CD4-positive, alpha-beta memory T cell (primary cell): ENCODE data around the gene FRMD4A. TPM values are rescaled to one million over a fixed set of nuclear protein-coding genes. Genes with fewer than 3 reads are reported as not detected.

Source experiments
- CTCF ChIA-PET: fragments of 350-600 bp; sonication (Branson Sonifier 250); formaldehyde crosslinking; loops from one replicate; lab custom pipeline; 2021; ENCODE audit warnings: inconsistent platforms; ENCODE audit not compliant: partially characterized antibody; lab: Charles Lee
- POLR2A ChIA-PET: fragments of 350-600 bp; sonication (Branson Sonifier 250); formaldehyde crosslinking; loops from one replicate; lab custom pipeline; 2021; ENCODE audit not compliant: partially characterized antibody; lab: Charles Lee
- DNase-seq, 5 donors: peaks; one replicate each; pipeline versions ENCODE4 v3.0.0 to v3.0.0-alpha.2; 2020 to 2022; ENCODE audit warnings: mixed read lengths in 1 of 5
- H3K27ac ChIP-seq: one replicate; pipeline ENCODE4 v1.7.0; 2013; ENCODE audit warnings: low read depth, low read length
- H3K27me3 ChIP-seq: 2 replicates; pipeline ENCODE4 v1.7.0; 2013; ENCODE audit warnings: mild to moderate bottlenecking, low read length, moderate library complexity; ENCODE audit not compliant: insufficient read depth
- H3K36me3 ChIP-seq: 2 replicates; pipeline ENCODE4 v1.7.0; 2013; ENCODE audit warnings: mild to moderate bottlenecking, low read length, moderate library complexity; ENCODE audit not compliant: insufficient read depth
- H3K4me1 ChIP-seq: 2 replicates; pipeline ENCODE4 v1.7.0; 2013; ENCODE audit warnings: mild to moderate bottlenecking, low read length, moderate library complexity; ENCODE audit not compliant: insufficient read depth
- H3K4me3 ChIP-seq, 2 donors: one replicate each; pipeline ENCODE4 v1.7.0; 2013; ENCODE audit warnings: low read length in 2 of 2, mild to moderate bottlenecking in 1 of 2
- H3K9me3 ChIP-seq, 2 donors: one replicate each; pipeline ENCODE4 v1.7.0; 2013; ENCODE audit warnings: low read length in 2 of 2, control low read depth in 1 of 2; ENCODE audit not compliant: control insufficient read depth in 1 of 2
- H3K27ac Mint-ChIP-seq, 7 donors: one replicate each; pipeline ENCODE4 v1.8.0; 2020 to 2021; ENCODE audit warnings: mixed read lengths in 7 of 7, mild to moderate bottlenecking in 6 of 7, inconsistent platforms in 3 of 7, moderate library complexity in 3 of 7
- H3K27me3 Mint-ChIP-seq, 2 donors: one replicate each; pipeline ENCODE4 v1.8.0; 2020 to 2021; ENCODE audit warnings: mixed read lengths in 2 of 2
- H3K36me3 Mint-ChIP-seq, 2 donors: one replicate each; pipeline ENCODE4 v1.8.0; 2020 to 2021; ENCODE audit warnings: mixed read lengths in 2 of 2, inconsistent platforms in 1 of 2, mild to moderate bottlenecking in 1 of 2
- H3K4me1 Mint-ChIP-seq, 4 donors: one replicate each; pipeline ENCODE4 v1.8.0; 2020 to 2021; ENCODE audit warnings: mixed read lengths in 4 of 4, mild to moderate bottlenecking in 1 of 4
- H3K4me3 Mint-ChIP-seq, 8 donors: one replicate each; pipeline ENCODE4 v1.8.0; 2020 to 2021; ENCODE audit warnings: mixed read lengths in 8 of 8, mild to moderate bottlenecking in 7 of 8, moderate library complexity in 6 of 8, inconsistent platforms in 3 of 8
- H3K9me3 Mint-ChIP-seq, 8 donors: one replicate each; pipeline ENCODE4 v1.8.0; 2020 to 2021; ENCODE audit warnings: mixed read lengths in 8 of 8, mild to moderate bottlenecking in 5 of 8, inconsistent platforms in 3 of 8, moderate library complexity in 1 of 8
- intact Hi-C: fragments of 100-400 bp; cut with micrococcal nuclease; formaldehyde crosslinking; loops from one replicate; pipeline ENCODE4 v1.15.1; 2023
- polyA plus RNA-seq, 2 donors: library from polyadenylated mRNA; unstranded; fragments of 300-500 nt; fragmentation: Illumina TruSeq; gene quantifications; one replicate each; pipeline ENCODE4 v1.2.3, GENCODE V29; 2021
- total RNA-seq, 2 experiments: library from RNA; stranded (reverse); gene quantifications; one replicate each; pipeline ENCODE4 v1.2.3, GENCODE V29; 2021

The FRMD4A gene
- total and polyA plus RNA-seq, 4 experiments from 2014 or later = 0.89 to 2.4 (median 1.9) TPM; not detected in 1

DNA sequence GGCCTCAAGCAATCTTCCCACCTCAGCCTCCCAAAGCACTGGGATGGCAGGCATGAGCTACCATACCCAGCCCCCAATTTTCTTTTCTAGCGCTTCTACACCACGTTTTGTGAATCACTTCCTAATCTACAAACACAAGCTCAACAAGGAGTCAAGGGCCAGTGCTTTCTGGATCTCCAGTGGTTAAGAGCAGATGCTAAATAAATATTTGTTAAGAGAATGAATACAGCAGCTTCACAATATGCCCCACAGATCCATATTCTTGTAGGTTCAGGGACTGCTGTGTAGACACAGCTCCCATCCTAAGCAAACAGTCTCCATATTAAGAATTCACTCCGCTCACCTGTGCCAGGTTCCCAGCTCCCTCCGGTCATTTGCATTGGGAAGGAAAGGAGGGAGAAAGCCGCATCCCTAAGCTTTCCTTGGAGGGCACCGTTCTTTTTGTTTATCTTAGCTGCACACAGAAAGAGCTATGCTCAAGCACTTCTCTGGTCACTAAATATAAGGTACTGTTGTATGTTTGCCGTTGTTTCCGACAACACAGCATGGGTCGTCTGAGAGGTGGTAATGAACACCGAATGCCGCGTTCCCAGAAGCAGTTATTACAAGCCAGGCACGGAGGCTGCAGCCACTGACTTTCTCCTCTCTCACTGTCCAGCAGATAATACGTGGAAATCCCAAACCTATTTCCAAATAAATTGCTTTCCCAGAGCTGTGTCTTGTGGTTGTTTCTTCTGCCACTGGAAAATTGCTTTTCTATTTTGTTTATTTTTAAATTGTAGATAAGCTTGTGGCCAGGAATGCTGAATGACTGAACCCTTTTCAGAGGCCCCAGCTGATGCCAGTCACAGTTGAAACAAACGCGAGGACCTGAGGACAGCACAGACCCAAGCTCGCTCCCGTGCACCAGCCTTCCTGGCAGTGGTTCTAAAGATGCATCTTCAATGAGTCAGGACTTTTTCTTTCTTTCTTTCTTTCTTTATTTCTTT lies 526.9 kb downstream of the FRMD4A start:
- Mint-ChIP-seq H3K9me3 (no peaks in the 10 kb centered on the region), H3K27ac (peak overlapping the region in 1 of 7 donors; percentile 69), H3K27me3 (peaks cover 0 to 2% of the 10 kb centered on the region in 2 donors), H3K4me3 (no peak overlapping the region), H3K36me3 (no peaks in the 10 kb centered on the region), H3K4me1 (peaks cover 9 to 19% (median 10%) of the 10 kb centered on the region in 4 donors)
- no peaks in the 10 kb centered on the region for H3K27me3 ChIP-seq
- no peak overlapping the region for H3K27ac ChIP-seq
- no peaks in the 10 kb centered on the region for H3K36me3 ChIP-seq
- CTCF ChIA-PET = interaction anchor here (0.7 to 1.6 kb wide), 5 partner anchors 8 to 20 kb away, joined by 3 to 6 read pairs (median 3); no protein-coding TSS in a partner anchor
- no peak for DNase-seq
- POLR2A ChIA-PET = interaction anchor here (0.9 kb wide), 1 partner anchor 13 kb away, joined by 3 read pairs; no protein-coding TSS in a partner anchor
- H3K4me1 ChIP-seq = peaks cover 8% of the 10 kb centered on the region
- H3K4me3 ChIP-seq = no peak overlapping the region
- intact Hi-C loops = no loop called here
- H3K9me3 ChIP-seq = no peaks in the 10 kb centered on the region

DNA sequence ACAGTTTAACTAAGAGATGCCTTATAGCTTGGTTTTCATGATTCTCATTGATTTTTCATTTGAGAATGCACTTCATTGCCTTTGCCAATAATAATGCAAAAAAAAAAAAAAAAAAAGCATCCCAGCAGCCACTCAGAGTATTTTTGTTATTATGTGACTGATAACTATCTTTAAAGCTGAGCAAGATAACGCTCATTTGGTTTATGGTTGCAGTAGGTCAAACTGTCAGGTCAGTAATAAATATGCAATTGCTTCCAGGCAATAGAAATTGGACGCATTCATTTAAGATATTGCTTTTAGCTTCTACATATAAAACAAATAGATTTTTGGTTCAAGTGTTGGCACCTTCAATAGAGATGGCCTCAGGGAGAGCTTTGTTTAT lies 528.8 kb downstream of the FRMD4A start:
- Mint-ChIP-seq H3K4me3 (no peak overlapping the region), H3K4me1 (peaks cover 10 to 28% (median 11%) of the 10 kb centered on the region in 4 donors), H3K27me3 (peaks cover 0 to 2% of the 10 kb centered on the region in 2 donors), H3K27ac (peak overlapping the region in 1 of 7 donors; percentile 22), H3K36me3 (no peaks in the 10 kb centered on the region), H3K9me3 (no peaks in the 10 kb centered on the region)
- no peaks in the 10 kb centered on the region for H3K27me3 ChIP-seq
- H3K4me3 ChIP-seq = no peak overlapping the region
- H3K4me1 ChIP-seq = peaks cover 13% of the 10 kb centered on the region
- no peaks in the 10 kb centered on the region for H3K9me3 ChIP-seq
- no peak overlapping the region for H3K27ac ChIP-seq
- POLR2A ChIA-PET = interaction anchor here (0.7 kb wide), 1 partner anchor 383 kb away, joined by 3 read pairs; no protein-coding TSS in a partner anchor
- no peaks in the 10 kb centered on the region for H3K36me3 ChIP-seq
- DNase-seq = no peak
- intact Hi-C loops = no loop called here
- CTCF ChIA-PET = interaction anchor here (1.0 kb wide), 1 partner anchor 15 kb away, joined by 3 read pairs; no protein-coding TSS in a partner anchor

DNA sequence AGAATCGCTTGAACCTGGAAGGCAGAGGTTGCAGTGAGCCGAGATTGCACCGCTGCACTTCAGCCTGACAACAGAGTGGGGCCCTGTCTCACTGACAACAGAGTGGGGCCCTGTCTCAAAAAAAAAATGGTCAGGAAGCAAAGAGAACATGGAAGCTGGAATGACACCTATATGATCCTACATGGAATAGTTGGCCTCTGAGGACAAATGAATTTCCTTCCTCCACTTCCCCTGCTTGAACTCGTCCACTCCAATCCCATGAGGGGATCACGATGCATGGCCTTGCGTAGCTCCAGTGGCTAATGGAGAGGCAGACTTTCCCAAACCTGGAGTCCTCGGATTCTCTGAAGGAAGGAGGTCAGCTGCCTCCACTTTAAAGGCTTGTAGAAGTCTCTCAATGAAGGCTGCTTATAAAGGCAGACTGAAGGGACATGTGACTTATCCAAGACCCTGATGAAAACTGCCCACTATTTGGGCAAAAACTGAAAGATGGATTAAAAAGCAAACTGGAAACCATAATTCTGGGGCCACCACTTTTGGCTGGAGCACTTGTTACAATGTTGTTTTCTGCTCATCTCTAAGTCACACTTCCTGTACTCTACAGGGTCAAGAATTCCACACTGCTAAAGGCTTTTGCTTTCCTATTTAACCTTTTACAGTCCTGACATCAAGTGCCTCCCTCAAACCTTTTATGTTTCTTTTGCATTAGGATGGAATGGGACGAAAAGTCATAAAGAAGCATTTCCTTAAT lies 529.4 kb downstream of the FRMD4A start:
- no peaks in the 10 kb centered on the region for H3K9me3 ChIP-seq
- no peaks in the 10 kb centered on the region for H3K9me3 Mint-ChIP-seq
- no peaks in the 10 kb centered on the region for H3K36me3 ChIP-seq
- peaks cover 9 to 32% (median 11%) of the 10 kb centered on the region in 4 donors for H3K4me1 Mint-ChIP-seq
- peak overlapping the region in 1 of 7 donors; percentile 23 for H3K27ac Mint-ChIP-seq
- H3K27me3 ChIP-seq = no peaks in the 10 kb centered on the region
- DNase-seq = no peak
- no peak overlapping the region for H3K4me3 Mint-ChIP-seq
- ChIA-PET POLR2A (interaction anchor here (0.7 kb wide), 1 partner anchor 383 kb away, joined by 3 read pairs; no protein-coding TSS in a partner anchor), CTCF (interaction anchor here (1.0 kb wide), 1 partner anchor 14 kb away, joined by 3 read pairs; no protein-coding TSS in a partner anchor)
- H3K36me3 Mint-ChIP-seq = no peaks in the 10 kb centered on the region
- no peak overlapping the region for H3K4me3 ChIP-seq
- intact Hi-C loops = no loop called here
- peaks cover 0 to 2% of the 10 kb centered on the region in 2 donors for H3K27me3 Mint-ChIP-seq
- no peak overlapping the region for H3K27ac ChIP-seq
- peaks cover 18% of the 10 kb centered on the region for H3K4me1 ChIP-seq

DNA sequence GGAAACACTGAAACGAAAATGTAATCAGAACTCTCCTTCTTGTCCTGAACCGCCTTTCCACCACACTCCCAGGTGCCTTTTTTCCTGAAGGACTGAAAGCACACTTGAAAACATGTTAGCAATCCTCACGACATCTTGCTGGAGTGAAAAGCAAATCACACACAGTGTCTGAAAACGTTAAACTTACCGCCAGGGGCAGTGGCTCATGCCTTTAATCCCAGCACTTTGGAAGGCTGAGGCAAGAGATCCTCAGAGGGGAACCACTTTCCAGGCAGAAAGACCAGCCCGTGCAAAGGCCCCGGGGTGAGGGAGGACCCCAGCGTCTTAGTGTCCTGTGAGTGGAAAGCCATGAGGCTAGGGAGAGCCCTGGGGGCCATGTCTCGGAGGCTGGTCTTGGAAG lies 533.6 kb downstream of the FRMD4A start:
- H3K4me1 ChIP-seq = peaks cover 37% of the 10 kb centered on the region
- H3K27me3 ChIP-seq = no peaks in the 10 kb centered on the region
- intact Hi-C loops = no loop called here
- H3K27me3 Mint-ChIP-seq = no peaks in the 10 kb centered on the region
- DNase-seq = no peak
- POLR2A ChIA-PET = no interaction called here
- H3K9me3 Mint-ChIP-seq = no peaks in the 10 kb centered on the region
- CTCF ChIA-PET = no interaction called here
- no peak overlapping the region for H3K4me3 Mint-ChIP-seq
- H3K27ac Mint-ChIP-seq = peak overlapping the region in 1 of 7 donors; percentile 35
- H3K36me3 ChIP-seq = no peaks in the 10 kb centered on the region
- no peaks in the 10 kb centered on the region for H3K9me3 ChIP-seq
- H3K27ac ChIP-seq = no peak overlapping the region
- H3K36me3 Mint-ChIP-seq = no peaks in the 10 kb centered on the region
- peaks cover 34 to 59% (median 36%) of the 10 kb centered on the region in 4 donors for H3K4me1 Mint-ChIP-seq
- no peak overlapping the region for H3K4me3 ChIP-seq

DNA sequence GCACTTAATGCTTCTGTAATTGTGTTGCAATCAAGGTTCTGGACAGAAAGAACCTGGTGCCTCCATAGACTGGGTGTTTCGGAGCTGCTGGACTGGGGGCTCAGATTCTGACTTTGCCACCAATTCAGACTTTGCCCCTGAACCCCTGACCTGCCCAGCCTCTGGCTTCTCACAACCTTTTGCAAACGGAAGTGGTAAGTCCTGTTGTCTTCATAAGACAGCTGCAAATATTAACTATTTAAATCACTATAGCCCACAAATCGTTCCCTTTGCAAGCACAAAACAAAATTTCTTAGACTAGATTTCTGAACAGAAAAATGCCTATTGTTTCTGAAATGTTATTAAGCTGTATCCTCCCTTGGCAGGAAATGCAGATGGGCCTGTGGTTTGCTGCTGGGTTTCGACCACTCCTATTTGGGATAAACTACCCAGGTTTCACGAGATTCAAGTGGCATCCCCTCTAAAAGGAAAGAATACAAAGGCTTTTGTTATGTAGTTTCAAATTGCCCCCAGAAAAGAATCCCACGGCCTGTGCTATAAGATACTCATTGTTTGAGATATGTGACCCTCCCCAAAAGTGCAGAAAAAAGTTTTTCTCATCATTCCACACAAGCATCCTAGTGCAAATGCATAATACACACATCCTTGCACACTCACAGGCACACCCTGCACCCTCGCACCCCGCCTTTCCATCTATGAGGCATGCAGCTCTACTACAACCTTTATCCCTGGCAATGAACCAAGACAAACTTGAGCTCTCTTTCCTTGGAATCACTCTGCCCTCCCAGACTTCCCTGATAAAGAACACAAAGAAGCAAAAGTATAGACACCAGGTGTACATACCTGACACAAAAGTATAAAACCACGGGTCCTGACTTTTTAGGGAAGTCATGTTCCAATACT lies 534.8 kb downstream of the FRMD4A start:
- Histone ChIP-seq H3K27ac (peak overlapping the region; percentile 18), H3K4me3 (no peak overlapping the region)
- peak in 2 of 5 donors; percentile 20 to 32 for DNase-seq

DNA sequence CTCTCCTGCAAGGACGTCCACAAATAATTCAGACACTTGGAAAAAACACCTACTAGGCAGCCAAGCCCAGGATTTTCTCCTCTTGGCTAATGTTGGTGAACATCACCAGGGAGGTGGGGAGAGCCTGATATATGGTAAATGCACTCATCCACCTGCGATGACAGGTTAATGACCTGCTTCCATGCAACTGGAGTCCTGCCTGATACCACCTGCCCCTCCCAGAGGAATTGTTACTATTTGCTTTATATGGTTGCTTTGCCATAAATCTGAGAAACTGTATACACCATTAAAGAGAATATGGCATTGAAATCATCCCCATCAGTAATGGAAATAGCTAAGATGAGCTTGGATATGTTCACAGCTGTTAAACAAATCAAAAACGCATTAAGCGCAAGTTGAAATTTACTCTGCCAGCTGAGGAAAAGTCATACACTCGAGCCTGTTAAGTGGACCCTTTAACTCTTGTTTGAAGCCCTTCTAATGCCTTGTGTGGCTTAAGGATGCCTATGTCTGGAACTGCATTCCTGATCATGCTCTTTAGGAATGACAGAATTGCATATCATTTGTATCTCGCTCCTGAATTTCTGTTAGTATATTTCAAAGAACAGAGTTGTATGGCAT lies 535.6 kb downstream of the FRMD4A start:
- Histone ChIP-seq H3K27ac (peak overlapping the region; percentile 18), H3K9me3 (no peaks in the 10 kb centered on the region), H3K27me3 (no peaks in the 10 kb centered on the region), H3K36me3 (no peaks in the 10 kb centered on the region), H3K4me1 (peaks cover 46% of the 10 kb centered on the region), H3K4me3 (no peak overlapping the region)
- peak overlapping the region; percentile 19 to 90 (median 83) for H3K27ac Mint-ChIP-seq
- ChIA-PET CTCF (interaction anchor here (1.7 to 2.9 kb wide), 2 partner anchors 8 to 12 kb away, joined by 13 to 21 read pairs; no protein-coding TSS in a partner anchor), POLR2A (interaction anchor here (1.7 kb wide), 1 partner anchor 8 kb away, joined by 19 read pairs; no protein-coding TSS in a partner anchor)
- no peak for DNase-seq
- H3K9me3 Mint-ChIP-seq = no peaks in the 10 kb centered on the region
- peak overlapping the region in 7 of 8 donors; percentile 49 to 77 (median 71) for H3K4me3 Mint-ChIP-seq
- intact Hi-C loops = no loop called here
- H3K4me1 Mint-ChIP-seq = peaks cover 35 to 52% (median 36%) of the 10 kb centered on the region in 4 donors
- no peaks in the 10 kb centered on the region for H3K27me3 Mint-ChIP-seq
- no peaks in the 10 kb centered on the region for H3K36me3 Mint-ChIP-seq

More for the DNA sequence above, 534.8 kb downstream of the FRMD4A start:
- H3K9me3 ChIP-seq = no peaks in the 10 kb centered on the region
- Mint-ChIP-seq H3K36me3 (no peaks in the 10 kb centered on the region), H3K4me3 (peak overlapping the region in 7 of 8 donors; percentile 49 to 77 (median 71)), H3K27me3 (no peaks in the 10 kb centered on the region), H3K9me3 (no peaks in the 10 kb centered on the region), H3K27ac (peak overlapping the region; percentile 19 to 90 (median 83)), H3K4me1 (peaks cover 35 to 52% (median 37%) of the 10 kb centered on the region in 4 donors)
- H3K36me3 ChIP-seq = no peaks in the 10 kb centered on the region
- ChIA-PET POLR2A (interaction anchor here (1.1 to 1.7 kb wide), 2 partner anchors 9 to 12 kb away, joined by 3 to 19 read pairs; no protein-coding TSS in a partner anchor), CTCF (interaction anchor here (1.7 to 2.9 kb wide), 2 partner anchors 9 to 12 kb away, joined by 13 to 21 read pairs; no protein-coding TSS in a partner anchor)
- H3K27me3 ChIP-seq = no peaks in the 10 kb centered on the region
- intact Hi-C loops = no loop called here
- peaks cover 45% of the 10 kb centered on the region for H3K4me1 ChIP-seq
